ENCODE data around the gene ATMIN.
A peak's percentile ranks its signal among the peaks of the same experiment; 100 is the strongest.

Gene ATMIN

DNA sequence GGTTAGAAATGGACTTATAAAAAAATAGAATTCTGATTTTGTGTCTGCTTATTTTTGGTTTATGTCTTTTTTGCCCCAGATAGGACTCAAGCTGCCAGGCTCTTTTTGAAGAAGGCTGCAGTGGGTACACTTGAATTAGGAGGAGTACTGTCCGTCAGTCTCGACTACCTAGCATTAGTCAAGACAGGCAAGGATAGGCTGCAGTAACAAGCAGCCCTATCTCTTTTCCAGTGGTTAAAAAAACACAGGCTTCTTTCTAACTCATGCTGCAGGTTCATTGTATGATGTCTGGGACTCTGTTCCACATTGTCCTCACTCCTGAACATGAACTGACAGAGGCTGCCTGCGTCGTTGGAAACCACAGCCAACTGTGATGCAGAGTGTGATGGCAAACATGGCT, 33.4 kb downstream of the ATMIN start:
- DNase-seq (ENCODE audit: low read depth in 1 of 2, low spot score in 1 of 2) = no peak

- no peak for DNase-seq (ENCODE audit: low read depth in 1 of 2, low spot score in 1 of 2)
Measured at GRCh38 chr16:81070979-81071378, 35.3 kb downstream of the ATMIN start.

DNA sequence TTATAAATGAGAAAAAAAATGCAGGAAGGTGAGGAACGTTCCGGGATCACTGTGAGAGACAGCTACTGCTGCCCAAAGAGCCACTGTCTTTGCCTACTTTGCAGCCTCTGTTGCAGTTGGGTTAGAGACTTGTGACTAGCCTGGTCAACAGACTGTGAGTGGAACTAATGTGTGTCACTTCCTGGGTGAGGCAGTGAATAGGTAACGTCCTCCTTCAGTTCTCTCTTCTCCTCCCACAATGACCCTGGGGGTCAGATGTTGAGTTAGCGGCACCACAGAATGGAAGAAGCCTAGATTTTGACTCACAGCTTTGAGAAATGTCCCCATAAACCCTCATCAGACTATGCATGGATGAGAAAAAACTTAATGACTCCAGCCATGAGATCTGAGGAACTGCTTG, 36.2 kb downstream of the ATMIN start:
- no peak for DNase-seq (ENCODE audit: low read depth in 1 of 2, low spot score in 1 of 2)

GRCh38 chr16:81073560-81074330, 38.1 kb downstream of the ATMIN start:
- DNase-seq (ENCODE audit: low read depth in 1 of 2, low spot score in 1 of 2) = no peak

DNA sequence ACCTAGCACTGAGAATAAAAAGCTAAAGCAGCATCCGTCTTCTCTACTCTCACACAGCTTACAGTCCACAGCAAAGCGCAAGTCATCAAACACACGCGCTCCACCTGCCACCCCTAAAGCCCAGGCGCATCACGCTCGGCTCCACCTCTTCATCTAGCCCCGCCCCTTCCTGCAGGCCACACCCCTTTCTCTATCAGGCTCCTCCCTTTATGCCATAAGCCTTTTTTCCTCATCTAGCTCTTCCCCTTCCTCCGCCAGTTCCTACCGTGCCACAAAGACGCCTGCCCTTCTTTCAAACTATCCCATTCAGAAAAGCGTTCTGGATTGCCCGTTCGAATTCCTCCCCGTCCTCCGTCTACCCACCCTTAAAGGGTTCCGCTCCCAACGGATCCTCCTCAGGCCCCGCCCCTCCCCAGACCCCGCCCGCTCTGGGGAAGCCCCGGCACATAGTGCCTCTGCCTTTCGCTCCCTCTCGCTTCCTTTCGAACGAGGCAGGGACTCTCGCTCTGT, 41.0 kb downstream of the ATMIN start:
- DNase-seq (ENCODE audit: low read depth in 1 of 2, low spot score in 1 of 2) = peak; percentile 83 to 86

GRCh38 chr16:81077076-81077940, 41.7 kb downstream of the ATMIN start, which contains the start of gene C16orf46:
Gene C16orf46, minus strand, starts transcription at chr16:81077238. Its CDS starts 13,283 bp downstream, at chr16:81063955.
- peak; percentile 95 to 96 for DNase-seq (ENCODE audit: low read depth in 1 of 2, low spot score in 1 of 2)

GRCh38 chr16:81080233-81080632, 44.6 kb downstream of the ATMIN start:
- no peak for DNase-seq (ENCODE audit: low read depth in 1 of 2, low spot score in 1 of 2)

- no peak for DNase-seq (ENCODE audit: low read depth in 1 of 2, low spot score in 1 of 2)
Measured at GRCh38 chr16:81081014-81081413, 45.4 kb downstream of the ATMIN start.

DNA sequence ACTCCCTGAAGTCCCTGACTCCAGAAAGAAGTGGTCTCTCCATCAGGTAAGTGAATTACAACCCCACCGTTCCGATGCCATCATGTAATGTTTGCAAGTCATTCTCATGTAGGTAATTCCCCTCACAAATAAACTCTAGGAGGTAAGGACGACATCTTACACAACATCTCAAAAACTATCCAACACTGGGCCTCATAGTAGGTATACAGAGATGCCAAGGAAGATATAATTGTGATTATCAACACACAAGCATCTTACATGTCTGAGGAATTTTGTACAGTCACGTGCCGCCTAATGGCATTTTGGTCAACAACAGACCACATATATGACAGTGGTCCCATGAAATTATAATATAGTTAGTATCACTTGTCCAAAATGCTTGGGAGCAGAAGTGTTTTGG, 53.2 kb downstream of the ATMIN start:
- DNase-seq (ENCODE audit: low read depth in 1 of 2, low spot score in 1 of 2) = no peak

DNA sequence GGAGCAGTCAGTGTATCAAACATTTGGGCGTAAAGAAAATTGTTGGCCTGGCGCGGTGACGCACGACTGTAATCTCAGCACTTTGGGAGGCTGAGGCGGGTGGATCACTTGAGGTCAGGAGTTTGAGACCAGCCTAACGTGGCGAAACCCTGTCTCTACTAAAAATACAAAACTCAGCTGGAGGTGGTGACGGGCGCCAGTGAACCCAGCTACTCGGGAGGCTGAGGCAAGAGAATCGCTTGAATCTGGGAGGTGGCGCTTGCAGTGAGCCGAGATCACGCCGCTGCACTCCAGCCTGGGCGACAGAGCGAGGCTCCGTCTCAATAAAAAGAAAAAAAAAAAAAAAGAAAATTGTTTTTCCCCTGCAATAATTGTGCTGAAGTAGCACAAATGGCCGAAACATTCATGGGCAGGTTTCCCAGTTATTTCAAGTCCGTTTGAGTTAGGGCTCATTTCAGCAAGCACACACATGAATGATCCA, 59.2 kb downstream of the ATMIN start:
- DNase-seq (ENCODE audit: low read depth in 1 of 2, low spot score in 1 of 2) = no peak

GRCh38 chr16:81095653-81095952, 60.0 kb downstream of the ATMIN start:
- no peak for DNase-seq (ENCODE audit: low read depth in 1 of 2, low spot score in 1 of 2)

GRCh38 chr16:81095953-81096714, 60.5 kb downstream of the ATMIN start, which contains the start of gene GCSH:
Gene GCSH, minus strand, starts transcription at chr16:81096395. Its CDS starts 117 bp downstream, at chr16:81096278.
- peak; percentile 96 to 98 for DNase-seq (ENCODE audit: low read depth in 1 of 2, low spot score in 1 of 2)

- no peak for DNase-seq (ENCODE audit: low read depth in 1 of 2, low spot score in 1 of 2)
Measured at GRCh38 chr16:81096715-81097208, 61.1 kb downstream of the ATMIN start.
